EL (cell line): ENCODE measurements around the gene TRAPPC3L.

Source experiments
- DNase-seq: peaks from one replicate; pipeline ENCODE4 v3.0.0-alpha.2; 2016

TRAPPC3L gene

DNA sequence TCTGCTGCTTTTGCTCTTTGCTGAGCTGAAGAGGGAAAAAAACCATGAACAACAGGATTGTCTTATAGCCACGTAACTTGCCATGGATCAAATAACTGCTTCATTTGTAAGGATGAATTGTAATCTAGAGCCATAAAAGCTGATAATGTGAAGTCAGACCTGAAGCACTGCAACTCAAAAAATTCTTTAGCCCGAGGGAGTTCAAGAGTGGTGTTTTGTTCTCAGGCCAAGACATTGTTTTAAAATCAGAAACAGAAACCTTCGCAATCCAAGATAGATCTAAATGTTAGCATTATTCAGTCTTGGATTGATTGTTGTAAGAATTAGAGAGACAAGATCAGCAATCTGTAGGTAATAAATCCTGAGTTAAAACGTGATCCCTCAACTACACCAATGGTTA, at the start of gene TRAPPC3L:
Gene TRAPPC3L, minus strand, starts transcription at position 34 of the 400 bp plus-strand sequence. CDS start 170 bp downstream, outside the sequence.
- DNase-seq = no peak

DNA sequence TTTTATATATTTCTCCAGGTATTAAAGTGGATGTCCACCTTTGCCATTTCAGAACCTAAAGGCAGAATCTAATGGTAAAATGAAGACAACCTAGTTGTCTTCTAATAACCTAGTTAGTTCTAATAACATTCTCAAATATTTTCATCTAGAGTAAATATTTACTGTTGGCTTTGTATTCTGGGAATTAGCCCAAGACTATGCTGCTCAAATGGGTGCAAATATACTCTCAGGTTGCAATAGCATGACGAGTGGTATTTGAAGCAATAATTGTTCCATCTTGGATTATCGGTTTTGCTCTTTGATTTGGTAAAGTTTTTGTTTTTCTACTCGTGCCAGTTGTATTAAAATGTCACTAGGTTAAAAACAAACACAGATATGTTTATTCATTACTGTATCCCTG, 49.8 kb upstream of the TRAPPC3L start:
- DNase-seq = no peak

DNA sequence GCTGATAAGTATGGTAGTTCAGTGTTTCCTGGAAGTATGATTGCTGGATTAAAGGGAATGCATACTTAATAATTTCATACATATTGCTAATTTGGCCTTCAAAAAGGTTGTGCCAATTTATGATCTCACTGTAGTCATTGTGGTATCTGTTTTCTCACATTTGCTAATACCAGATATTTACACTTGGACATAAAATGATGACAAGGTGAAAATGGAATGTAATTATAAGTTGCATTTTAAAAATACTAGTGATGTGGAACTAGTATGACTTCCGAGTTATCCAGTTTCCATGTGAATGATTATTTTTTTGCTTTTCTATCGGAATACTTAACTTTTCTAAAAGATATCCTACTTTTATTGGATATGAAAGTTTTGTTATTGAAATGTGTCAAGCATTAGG, 41.3 kb upstream of the TRAPPC3L start:
- DNase-seq = no peak

DNA sequence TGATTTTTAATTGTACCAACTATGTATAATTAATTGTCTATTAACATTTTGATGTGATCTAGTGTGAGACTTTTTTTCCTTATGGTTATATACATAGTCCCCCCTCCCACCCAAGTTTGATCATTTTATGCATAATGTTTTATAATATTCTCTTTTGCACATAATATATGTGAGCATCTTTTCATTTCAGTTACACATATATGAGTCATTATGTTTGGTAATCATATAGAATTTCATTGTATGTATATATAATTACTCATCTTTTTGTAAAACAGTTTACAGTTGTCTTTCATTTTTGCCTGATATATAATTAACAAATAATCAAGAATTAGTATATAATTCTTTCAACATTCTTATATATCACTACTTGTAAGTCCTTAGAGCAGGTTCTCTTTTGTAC, 40.8 kb upstream of the TRAPPC3L start:
- DNase-seq = no peak

DNA sequence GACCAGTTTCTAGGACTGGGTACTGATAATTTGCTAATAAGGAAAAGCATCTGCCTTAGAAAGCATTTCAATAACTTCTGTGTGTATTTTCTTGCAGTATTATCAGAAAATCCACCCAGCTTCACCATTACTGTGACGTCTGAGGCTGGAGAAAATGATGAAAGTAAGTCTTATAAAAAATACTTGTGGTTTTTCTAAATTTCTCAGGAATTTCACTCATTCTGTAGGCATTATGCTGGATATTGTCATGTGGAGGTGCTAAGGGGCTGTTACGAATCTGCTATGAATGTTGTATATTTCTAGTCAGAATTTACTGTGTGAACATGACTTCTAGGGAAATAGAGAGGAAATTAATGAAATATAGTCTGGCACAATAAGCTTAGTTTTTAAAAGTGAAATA, 34.7 kb upstream of the TRAPPC3L start:
- DNase-seq = peak; percentile 76

DNA sequence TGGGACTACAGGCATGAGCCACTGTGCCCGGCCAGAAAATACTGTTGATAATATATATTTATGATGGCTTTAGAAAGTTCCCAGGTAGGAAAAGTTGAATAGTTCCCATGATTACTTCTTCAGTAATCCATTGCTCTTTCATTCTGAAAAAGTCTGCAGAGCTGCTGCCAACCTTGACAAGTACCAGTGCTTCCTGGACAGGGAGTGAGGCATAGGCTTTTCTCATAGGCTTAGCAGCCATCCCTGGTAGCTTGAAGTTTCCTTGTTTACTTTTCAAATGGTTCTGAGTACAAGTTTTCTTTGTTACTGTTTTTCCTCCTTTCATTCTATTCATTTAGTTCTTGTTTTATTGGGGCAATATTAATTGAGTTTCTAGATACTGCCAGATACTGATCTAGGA, 33.7 kb upstream of the TRAPPC3L start:
- DNase-seq = no peak

DNA sequence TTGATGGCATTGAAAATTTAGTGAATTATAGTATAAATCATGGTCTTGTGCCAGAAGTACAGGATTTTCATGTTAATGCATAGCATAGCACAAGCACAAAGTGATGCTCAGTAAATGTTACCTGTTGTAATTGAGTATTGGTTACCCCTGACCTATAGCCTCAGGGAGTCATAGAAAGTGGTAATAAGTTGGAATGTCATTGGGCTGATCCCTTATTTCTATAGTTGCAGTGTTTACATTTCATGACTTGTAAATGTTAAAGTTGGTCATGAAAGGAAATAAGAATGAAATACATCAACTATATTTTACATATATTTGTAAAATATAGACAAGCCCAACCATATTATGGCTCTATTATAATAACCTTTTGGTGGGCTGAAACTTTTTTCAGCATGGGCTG, 32.9 kb upstream of the TRAPPC3L start:
- DNase-seq = no peak

DNA sequence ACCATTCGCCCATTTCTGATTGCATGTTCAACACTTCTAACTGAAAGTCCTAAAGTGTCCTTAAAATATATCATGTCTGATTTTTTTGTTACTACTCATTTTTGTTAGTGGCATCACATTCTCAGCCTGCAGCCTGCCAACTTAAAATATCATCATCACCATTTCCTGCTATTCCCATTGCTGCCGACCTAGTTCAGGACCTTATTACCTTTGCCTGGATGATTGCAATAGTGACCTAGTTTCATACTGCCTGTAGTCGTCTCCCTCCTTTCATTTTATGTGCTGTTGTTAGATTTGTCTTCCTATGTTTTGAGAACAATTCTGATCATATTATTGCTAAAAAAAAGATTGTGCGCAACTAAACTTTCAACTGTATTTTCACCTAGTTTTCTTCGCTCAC, 32.0 kb upstream of the TRAPPC3L start:
- DNase-seq = no peak

DNA sequence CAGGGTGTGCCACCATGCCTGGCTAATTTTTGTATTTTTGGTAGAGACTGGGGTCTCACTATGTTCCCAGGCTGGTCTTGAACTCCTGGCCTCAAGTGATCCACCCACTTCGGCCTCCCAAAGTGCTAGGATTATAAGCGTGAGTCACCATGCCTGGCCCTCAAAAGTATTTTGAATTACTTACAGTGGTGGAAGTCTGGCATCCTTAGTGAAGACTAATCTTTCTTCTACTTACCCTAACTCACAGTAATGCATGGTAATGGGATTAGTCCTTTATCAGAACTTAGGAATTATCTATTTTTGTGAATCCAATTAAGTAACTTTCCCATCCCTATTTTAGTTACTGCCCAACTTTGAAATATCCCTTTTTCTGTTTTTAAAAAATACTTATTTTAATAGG, 29.7 kb upstream of the TRAPPC3L start:
- no peak for DNase-seq

DNA sequence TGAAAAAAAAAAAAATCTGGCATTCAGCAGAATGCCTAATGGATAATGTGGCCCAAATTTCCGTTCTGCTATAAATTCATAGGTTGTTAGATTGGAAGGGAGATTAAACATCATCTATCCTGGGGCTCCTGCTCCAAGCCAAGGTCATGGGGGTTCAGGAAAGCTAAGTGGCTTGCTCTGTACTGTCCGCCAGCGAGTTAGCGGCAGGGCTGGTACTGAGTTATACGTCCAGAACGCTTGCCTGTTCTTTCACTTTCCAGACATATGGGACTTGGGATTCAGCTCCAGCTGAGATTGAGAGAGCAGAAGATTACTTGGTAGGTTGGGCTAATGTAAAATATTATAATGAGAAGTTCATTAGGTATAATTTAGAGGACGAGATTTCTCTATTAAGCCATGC, 26.7 kb upstream of the TRAPPC3L start:
- peak; percentile 47 for DNase-seq

DNA sequence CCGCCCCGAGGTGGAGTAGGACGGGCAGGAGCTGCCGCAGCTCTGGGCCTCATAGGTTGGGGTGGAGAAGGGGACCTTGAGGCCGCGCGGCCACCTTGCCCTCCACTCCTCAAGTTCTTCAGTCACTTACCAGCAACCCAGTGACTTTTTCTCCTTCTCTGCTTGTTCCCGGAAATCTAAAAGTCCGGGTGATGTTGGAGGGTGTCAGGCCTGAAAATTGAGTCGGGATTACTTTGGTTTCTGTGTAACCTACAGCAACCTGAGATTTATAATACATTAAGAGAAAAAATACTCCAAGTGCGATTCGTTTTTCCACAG, 26.2 kb upstream of the TRAPPC3L start:
- no peak for DNase-seq

DNA sequence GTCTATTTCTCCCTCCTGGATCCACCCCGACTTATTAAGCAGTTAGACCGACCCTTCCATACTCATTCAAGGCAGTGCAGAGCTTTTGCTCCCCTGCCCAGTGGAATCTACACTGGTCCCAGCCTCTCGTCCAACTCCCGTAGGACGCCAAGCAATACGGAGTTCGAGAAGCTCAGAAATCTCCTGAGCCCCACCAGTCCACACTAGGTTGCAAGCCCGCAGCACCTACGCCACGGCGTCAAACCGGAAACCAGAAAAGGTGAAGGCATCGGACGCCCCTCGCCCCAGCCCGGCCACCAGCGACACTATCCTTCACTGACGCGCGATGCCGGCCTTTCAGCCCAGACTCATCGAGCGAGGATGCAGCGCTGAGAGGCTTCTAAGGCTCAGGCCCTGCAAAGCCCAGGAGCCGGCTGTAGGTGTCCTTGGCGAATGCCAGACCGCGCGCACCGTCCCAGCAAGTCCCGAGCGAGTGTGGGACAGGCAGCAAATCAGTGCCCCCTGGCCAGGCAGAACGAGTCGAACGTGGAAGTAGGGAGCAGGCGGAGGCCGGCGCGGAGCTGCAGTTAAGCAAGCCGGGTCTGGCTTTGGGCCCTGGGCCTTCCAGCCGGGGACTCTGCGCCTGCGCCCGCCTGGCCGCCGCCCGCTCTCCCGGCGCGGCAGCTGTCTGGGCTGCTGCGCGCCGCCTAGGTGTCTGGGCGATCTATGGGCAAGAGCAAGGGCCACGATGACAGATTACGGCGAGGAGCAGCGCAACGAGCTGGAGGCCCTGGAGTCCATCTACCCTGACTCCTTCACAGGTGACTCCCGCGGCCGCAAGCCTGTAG, 25.6 kb upstream of the TRAPPC3L start, which contains the start of gene RWDD1:
Gene RWDD1, plus strand, starts transcription at position 649 of the 827 bp plus-strand sequence. Its CDS starts 79 bp downstream, at position 728.
- peak; percentile 100 for DNase-seq

DNA sequence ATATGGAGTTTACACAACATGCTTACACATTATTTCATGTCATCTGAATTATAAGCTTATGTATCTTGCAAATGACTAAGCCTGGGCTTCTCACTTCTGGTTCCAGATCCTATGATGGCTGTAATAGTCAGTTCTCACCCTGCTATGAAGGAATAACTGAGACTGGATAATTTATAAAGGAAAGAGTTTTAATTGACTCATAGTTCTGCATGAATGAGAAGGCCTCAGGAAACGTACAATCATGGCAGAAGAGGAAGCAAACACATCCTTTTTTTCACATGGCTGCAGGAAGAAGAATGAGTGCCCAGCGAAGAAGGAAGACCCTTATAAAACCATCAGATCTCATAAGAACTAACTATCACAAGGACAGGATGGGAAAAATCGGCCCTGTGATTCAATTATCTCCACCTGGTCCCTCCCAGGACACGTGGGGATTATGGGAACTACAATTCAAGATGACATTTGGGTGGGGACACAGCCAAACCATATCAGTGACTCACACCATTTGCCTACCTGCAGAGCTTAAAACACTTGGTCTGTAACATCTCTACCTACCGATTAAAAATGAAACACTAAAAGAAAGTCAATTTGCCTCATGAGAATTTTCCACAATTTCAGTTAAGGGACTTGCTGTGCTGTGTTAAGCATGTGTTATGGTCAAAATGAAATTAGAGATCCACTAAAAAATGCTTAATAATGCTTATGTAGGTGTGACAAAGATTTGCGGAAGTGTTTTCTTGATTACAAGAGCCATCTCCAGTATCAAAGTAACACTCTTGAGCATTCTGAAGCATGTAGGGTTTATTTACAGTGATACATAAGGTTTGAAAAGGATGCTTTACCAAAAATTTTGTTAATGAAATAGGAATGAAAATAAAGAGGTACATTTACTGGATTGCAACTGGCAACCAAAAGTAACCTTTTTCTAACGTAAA, 23.6 kb upstream of the TRAPPC3L start:
- DNase-seq = no peak

DNA sequence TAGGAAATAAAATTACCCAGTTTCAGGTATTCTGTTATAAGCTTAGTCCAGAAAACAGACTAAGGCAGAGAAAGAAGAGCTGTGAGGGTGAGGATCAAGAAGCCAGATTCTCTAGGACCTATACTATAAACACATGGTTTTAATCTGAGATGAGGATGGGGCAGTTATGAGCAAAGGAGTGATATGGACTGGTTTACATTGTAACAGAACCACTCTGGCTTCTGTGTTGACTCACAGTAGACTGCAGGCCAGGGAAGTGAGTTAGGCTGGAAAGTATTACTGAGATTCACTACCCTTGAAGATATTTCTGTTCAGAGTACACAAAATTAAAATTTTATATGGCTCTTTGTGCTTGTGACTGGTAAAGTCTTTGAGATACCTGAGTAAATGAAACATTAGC, 22.6 kb upstream of the TRAPPC3L start:
- no peak for DNase-seq

DNA sequence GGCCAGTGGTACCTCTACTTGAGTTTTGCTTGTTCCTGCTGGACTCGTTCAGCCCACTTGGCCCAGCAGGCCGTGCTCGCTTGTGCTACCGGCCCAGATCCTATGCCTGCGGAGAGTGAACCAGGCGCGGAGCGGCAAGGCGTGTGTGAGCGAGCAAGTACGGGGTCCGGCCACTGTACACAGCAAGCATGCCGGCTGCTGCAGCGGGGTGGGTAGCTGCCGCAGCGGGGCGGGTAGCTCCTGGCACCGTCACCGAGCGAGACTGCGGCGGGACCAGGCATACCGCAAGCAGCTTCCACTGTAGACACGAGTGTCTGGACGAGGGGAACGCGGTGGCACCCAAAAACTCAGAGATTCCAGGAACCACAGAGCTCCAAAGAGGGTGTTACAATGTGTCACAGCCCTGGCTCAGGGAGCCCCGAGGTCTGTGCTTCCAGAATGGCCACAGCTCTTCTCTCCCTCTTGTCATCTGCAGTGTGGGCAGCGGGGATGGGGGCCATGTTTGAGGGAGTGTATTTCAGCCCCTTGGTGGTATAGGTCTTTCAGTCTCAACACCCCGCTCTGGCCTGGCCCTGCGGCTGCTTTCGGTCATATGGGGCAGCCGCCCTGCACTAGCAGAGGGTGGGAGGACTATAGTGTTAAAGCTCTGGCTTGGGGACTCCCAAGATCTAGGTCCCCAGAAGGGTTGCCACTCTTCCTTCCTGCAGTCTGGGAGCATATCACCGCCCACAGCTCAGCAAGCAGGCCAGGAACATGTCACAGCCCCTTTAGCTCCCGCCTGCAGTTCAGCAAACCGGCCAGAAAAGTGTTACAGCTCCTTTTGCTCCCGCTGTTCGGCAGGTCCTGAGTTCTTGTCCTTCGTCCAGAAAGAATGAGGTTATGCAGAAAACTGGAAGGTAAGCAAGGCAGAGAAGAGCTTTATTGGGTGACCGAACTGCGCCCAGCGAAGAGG, 19.7 kb upstream of the TRAPPC3L start:
- DNase-seq = peak; percentile 41

DNA sequence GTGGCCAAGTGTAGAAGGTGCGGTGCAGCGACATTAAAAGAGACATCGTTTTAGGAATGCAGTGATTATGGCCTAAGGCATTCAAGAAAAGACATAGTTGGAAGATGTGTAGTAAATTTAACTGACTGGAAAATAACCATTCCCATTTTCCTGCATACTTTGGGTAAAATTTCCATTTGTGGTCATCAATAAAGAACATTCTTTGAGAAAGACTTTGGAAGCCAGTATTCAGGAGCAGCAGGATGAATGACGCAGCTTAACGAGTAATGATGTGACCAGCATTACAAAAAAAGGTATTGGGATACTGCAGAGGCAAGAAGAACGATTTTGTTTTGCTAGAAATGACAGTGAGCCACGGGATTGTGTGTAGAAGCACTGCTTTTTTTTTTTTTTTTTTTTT, 18.8 kb upstream of the TRAPPC3L start:
- DNase-seq = peak; percentile 75

DNA sequence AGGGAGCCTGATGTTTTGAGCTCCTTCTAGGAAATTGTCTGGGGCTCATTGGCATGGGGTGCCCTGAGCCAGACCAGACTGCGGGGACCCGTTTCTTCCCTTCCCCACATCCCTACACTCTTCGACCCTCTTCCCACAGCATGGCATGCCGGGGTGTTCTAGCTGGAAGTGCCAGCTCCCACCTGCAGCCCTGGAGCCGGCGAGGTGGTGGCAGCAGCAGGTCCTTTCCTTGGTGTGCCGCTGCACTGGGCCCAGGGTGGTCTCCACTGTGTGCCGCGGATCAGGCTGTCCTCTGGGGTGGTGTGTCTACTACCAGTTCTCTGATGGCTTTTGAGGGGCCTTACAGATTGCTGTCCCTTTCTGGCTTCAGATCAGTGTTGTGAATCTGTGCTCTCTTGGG, 18.3 kb upstream of the TRAPPC3L start:
- DNase-seq = no peak

DNA sequence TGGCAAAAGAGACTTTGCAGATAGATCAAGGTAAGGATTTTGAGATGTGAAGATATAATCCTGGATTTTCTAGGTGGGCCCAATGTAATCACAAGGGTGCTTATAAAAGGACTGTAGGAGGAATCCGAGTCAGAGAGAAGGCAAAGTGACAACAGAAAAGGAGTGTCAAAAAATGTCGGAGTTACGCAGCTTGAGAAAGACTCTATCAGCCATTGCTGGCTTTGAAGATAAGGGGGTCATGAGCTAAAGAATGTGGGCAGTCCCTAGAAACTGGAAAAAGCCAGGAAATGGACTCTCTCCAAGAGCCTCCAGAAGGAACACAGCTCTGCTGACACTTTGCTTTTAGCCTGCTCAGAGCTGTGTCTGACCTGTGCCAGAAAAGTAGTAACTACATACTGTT, 17.1 kb upstream of the TRAPPC3L start:
- no peak for DNase-seq

DNA sequence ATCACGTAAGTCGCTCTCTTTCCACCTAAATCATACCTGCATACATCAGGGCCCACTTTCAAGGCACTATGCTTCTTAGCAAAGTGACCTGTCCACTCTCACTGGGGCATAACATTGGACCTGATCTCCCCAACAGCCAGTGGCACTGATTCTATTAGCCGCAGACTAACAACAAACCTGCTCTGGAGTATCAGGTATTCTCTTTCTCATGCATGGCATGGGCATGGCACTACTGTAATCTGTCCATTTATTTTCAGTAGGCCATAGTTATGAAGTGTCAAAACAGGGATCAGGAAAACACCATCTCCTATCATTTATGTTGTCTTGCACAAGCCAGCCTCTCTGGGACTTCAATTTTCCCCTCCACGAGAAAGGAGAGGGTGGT, 16.5 kb upstream of the TRAPPC3L start:
- DNase-seq = no peak

DNA sequence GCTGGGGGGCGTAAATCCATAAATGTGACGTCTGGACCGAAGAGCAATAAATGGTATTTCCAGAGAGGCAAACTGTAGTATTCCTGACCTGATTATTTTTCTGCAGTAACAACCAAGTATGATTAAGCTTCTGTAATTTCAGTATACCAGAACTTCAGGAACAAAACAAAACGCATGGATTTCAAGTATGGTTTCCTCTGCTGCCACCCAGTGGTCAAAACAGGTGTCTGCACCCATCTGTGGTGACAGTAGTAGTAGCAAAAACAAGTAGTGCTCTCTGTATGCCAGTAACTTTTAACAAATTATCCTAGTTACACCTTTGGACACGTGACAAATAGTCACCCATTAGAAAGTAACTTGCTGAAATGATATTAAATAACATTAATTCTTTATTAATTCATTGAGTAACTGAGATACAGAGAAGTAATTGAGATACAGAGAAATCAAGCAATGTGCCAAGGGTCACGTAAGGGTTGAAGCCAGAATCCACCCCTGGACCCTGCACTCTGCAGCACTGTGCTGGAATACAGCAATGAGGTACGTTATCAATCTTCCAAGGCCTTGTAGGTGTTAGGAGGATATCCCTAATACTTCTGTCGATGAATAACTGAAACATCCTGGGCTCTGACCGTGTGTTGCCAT, 16.0 kb upstream of the TRAPPC3L start:
- DNase-seq = peak; percentile 74

DNA sequence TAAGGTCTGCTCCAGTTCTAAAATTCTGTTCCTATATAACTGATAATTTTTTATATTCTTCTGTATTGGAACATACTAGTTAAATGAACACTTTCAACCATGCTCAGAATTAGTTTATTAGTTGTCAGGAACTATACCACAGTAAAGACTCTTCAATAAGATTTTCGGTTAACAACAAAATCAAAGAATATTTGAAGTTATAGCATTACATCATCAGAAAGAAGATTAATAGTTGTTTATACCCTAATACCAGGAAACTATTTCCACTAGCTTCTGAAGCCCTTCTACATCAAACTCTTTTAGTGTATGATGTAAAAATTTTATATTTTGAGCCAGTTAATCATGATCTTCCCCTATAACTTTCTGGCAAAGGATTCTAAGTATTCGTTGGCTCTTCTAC, 14.6 kb upstream of the TRAPPC3L start:
- no peak for DNase-seq

DNA sequence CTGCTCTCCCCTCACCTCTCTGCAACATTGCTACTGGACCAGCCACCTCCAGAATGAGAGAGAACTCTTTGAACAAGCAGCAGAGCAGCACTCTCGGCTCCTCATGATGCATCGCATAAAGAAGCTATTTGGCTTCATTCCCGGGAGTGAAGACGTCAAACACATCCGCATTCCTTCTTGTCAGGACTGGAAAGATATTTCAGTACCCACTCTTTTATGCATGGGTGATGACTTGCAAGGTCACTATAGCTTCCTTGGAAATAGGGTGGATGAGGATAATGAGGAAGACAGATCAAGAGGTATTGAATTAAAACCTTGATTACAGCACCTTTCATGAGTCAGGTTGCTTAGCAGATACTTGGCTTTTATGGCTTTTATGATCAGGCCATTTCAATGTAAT, 12.4 kb upstream of the TRAPPC3L start:
- DNase-seq = peak; percentile 99
